ENCODE measurements around the gene ZP3. TPM values are rescaled to one million over a fixed set of nuclear protein-coding genes. Genes with fewer than 3 reads are reported as not detected.
A peak's percentile ranks its signal among the peaks of the same experiment; 100 is the strongest.
"Not testable (repeated sequence)": the region's sequence is repeated elsewhere in the genome, so short reads cannot be mapped to it uniquely, and the experiment has no call there.

ZP3 gene
- total RNA-seq, 1 experiment from 2014 or later, result 23.3 TPM

DNA sequence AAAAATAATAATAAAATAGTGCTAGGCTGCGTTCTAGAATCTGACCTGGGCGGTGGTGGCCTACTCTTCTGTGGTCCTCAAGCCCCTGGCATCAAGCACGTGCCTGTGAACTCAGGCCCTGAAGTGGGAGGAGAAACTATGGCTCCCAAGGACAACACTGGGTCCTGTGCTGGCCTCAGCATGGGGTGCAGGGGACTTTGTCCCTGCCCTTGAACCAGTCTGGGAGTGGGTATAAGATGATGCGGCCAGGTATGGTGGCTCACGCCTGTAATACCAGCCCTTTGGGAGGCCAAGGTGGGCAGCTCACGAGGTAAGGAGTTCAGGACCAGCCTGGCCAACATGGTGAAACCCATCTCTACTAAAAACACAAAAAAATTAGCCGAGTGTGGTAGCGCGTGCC is 5.5 kb downstream of the ZP3 start:
- ATAC-seq, result no peak
- in situ Hi-C loops (cut with HindIII; ENCODE audit: low pct_unique_long_range_greater_than_20kb, low sequenced_read_pairs), result no loop called here
- DNase-seq (ENCODE audit: low read depth, low spot score), result no peak
- Histone ChIP-seq H3K27me3 (ENCODE audit: control insufficient read depth, insufficient read depth, low read length) (no peaks in the 10 kb centered on the region), H3K36me3 (ENCODE audit: control insufficient read depth, insufficient read depth, low read length) (no peaks in the 10 kb centered on the region), H3K4me3 (ENCODE audit: low read depth in 2 of 2, low read length in 2 of 2) (no peak overlapping the region), H3K4me1 (ENCODE audit: control insufficient read depth, insufficient read depth, low read length) (no peaks in the 10 kb centered on the region), H3K27ac (ENCODE audit: low read length) (no peak overlapping the region), H3K9me3 (ENCODE audit: control insufficient read depth, insufficient read depth, low read depth, low read length) (no peaks in the 10 kb centered on the region)
- ChIA-PET POLR2A (no interaction called here), CTCF (interaction anchor here (0.6 kb wide), 1 partner anchor 279 kb away, joined by 5 read pairs; no protein-coding TSS in a partner anchor)
- TF ChIP-seq, protein P1, sequence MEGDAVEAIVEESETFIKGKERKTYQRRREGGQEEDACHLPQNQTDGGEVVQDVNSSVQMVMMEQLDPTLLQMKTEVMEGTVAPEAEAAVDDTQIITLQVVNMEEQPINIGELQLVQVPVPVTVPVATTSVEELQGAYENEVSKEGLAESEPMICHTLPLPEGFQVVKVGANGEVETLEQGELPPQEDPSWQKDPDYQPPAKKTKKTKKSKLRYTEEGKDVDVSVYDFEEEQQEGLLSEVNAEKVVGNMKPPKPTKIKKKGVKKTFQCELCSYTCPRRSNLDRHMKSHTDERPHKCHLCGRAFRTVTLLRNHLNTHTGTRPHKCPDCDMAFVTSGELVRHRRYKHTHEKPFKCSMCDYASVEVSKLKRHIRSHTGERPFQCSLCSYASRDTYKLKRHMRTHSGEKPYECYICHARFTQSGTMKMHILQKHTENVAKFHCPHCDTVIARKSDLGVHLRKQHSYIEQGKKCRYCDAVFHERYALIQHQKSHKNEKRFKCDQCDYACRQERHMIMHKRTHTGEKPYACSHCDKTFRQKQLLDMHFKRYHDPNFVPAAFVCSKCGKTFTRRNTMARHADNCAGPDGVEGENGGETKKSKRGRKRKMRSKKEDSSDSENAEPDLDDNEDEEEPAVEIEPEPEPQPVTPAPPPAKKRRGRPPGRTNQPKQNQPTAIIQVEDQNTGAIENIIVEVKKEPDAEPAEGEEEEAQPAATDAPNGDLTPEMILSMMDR (IDR thresholded peaks at IDR 0.05), result no peak
- TF ChIP-seq SIN3A (IDR thresholded peaks at IDR 0.05; ENCODE audit: borderline replicate concordance, insufficient read depth, low read depth, low read length) (no peak), TCF7L2 (IDR thresholded peaks at IDR 0.05; ENCODE audit: low read depth, low read length) (no peak), POLR2AphosphoS5 (IDR thresholded peaks at IDR 0.05; ENCODE audit: low read depth, low read length) (no peak)
- TF ChIP-seq, protein P2, sequence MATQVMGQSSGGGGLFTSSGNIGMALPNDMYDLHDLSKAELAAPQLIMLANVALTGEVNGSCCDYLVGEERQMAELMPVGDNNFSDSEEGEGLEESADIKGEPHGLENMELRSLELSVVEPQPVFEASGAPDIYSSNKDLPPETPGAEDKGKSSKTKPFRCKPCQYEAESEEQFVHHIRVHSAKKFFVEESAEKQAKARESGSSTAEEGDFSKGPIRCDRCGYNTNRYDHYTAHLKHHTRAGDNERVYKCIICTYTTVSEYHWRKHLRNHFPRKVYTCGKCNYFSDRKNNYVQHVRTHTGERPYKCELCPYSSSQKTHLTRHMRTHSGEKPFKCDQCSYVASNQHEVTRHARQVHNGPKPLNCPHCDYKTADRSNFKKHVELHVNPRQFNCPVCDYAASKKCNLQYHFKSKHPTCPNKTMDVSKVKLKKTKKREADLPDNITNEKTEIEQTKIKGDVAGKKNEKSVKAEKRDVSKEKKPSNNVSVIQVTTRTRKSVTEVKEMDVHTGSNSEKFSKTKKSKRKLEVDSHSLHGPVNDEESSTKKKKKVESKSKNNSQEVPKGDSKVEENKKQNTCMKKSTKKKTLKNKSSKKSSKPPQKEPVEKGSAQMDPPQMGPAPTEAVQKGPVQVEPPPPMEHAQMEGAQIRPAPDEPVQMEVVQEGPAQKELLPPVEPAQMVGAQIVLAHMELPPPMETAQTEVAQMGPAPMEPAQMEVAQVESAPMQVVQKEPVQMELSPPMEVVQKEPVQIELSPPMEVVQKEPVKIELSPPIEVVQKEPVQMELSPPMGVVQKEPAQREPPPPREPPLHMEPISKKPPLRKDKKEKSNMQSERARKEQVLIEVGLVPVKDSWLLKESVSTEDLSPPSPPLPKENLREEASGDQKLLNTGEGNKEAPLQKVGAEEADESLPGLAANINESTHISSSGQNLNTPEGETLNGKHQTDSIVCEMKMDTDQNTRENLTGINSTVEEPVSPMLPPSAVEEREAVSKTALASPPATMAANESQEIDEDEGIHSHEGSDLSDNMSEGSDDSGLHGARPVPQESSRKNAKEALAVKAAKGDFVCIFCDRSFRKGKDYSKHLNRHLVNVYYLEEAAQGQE (IDR thresholded peaks at IDR 0.05; ENCODE audit: insufficient read depth in 1 of 2, low read depth in 2 of 2, low read length in 1 of 2), result no peak
- intact Hi-C loops (cut with micrococcal nuclease; ENCODE audit: unreplicated experiment), result no loop called here
- BruUV-seq (replicated peaks), result no TSS peak

DNA sequence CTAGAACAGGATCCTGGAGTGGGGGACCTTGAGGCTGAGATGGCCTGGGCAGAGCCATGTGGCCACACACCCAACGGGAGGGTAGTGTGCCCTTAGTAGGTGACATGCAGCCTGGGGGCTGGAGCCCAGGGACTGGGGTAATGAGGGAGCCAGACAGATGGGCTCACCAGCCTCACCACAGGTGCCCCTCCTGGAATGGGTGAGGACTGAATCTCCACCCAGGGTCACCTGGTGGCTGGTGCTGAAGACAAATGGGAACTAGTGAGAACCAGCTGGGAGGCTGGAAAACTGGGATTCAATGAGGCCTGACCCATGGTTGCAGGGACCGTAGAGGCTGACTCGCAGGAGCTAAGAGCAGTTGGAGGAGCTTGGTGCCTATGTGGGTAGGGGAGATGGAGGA is 6.1 kb downstream of the ZP3 start:
- Histone ChIP-seq H3K27me3 (ENCODE audit: control insufficient read depth, insufficient read depth, low read length) (no peaks in the 10 kb centered on the region), H3K9me3 (ENCODE audit: control insufficient read depth, insufficient read depth, low read depth, low read length) (no peaks in the 10 kb centered on the region), H3K27ac (ENCODE audit: low read length) (no peak overlapping the region), H3K36me3 (ENCODE audit: control insufficient read depth, insufficient read depth, low read length) (no peaks in the 10 kb centered on the region), H3K4me3 (ENCODE audit: low read depth in 2 of 2, low read length in 2 of 2) (no peak overlapping the region), H3K4me1 (ENCODE audit: control insufficient read depth, insufficient read depth, low read length) (no peaks in the 10 kb centered on the region)
- CTCF ChIA-PET, result no interaction called here
- in situ Hi-C loops (cut with HindIII; ENCODE audit: low pct_unique_long_range_greater_than_20kb, low sequenced_read_pairs), result no loop called here
- ATAC-seq (no peak), DNase-seq (ENCODE audit: low read depth, low spot score) (no peak)
- TF ChIP-seq TCF7L2 (IDR thresholded peaks at IDR 0.05; ENCODE audit: low read depth, low read length) (no peak), POLR2AphosphoS5 (IDR thresholded peaks at IDR 0.05; ENCODE audit: low read depth, low read length) (no peak), SIN3A (IDR thresholded peaks at IDR 0.05; ENCODE audit: borderline replicate concordance, insufficient read depth, low read depth, low read length) (no peak)
- TF ChIP-seq, protein P1 (IDR thresholded peaks at IDR 0.05), result no peak
- TF ChIP-seq, protein P2 (IDR thresholded peaks at IDR 0.05; ENCODE audit: insufficient read depth in 1 of 2, low read depth in 2 of 2, low read length in 1 of 2), result no peak
- intact Hi-C loops (cut with micrococcal nuclease; ENCODE audit: unreplicated experiment), result no loop called here
- no TSS peak for BruUV-seq (replicated peaks)
- POLR2A ChIA-PET, result no interaction called here

DNA sequence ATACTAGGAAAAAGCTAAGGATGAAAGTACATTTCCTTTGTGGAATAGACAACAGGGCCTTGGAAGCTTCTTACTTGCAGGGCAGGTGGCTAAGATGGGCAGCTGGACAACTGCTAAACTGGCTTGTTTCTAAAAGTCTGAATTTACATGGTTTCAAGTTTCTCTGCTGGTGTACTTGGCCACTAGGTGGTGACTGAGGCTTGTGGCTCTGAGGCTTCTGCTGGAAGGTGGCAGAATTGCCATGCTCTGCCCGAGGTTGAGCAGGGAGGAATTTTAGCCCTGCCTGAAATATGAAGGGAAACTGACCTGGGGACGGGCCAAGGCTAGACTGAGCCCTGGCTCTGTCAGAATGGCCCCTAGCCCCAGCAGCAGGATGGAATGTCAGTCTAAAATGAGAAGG is 13.1 kb downstream of the ZP3 start:
- POLR2A ChIA-PET; H3K36me3 ChIP-seq (ENCODE audit: control insufficient read depth, insufficient read depth, low read length); H3K27ac ChIP-seq (ENCODE audit: low read length); H3K4me3 ChIP-seq (ENCODE audit: low read depth in 2 of 2, low read length in 2 of 2); H3K27me3 ChIP-seq (ENCODE audit: control insufficient read depth, insufficient read depth, low read length); intact Hi-C loops (cut with micrococcal nuclease; ENCODE audit: unreplicated experiment); H3K4me1 ChIP-seq (ENCODE audit: control insufficient read depth, insufficient read depth, low read length); BruUV-seq (replicated peaks); CTCF ChIA-PET; H3K9me3 ChIP-seq (ENCODE audit: control insufficient read depth, insufficient read depth, low read depth, low read length); in situ Hi-C loops (cut with HindIII; ENCODE audit: low pct_unique_long_range_greater_than_20kb, low sequenced_read_pairs): not testable (repeated sequence)
- peak; percentile 91 for ATAC-seq
- DNase-seq (ENCODE audit: low read depth, low spot score), result peak; percentile 84
